HG02798 (cell line): ENCODE data around the gene ALPI.

Experiments
- ATAC-seq: cut with Tn5 transposase; IDR thresholded peaks from one replicate; pipeline ENCODE4 v1.9.1; 2021; ENCODE audit warnings: mild to moderate bottlenecking; ENCODE audit not compliant: unreplicated experiment, poor library complexity

The ALPI gene

DNA sequence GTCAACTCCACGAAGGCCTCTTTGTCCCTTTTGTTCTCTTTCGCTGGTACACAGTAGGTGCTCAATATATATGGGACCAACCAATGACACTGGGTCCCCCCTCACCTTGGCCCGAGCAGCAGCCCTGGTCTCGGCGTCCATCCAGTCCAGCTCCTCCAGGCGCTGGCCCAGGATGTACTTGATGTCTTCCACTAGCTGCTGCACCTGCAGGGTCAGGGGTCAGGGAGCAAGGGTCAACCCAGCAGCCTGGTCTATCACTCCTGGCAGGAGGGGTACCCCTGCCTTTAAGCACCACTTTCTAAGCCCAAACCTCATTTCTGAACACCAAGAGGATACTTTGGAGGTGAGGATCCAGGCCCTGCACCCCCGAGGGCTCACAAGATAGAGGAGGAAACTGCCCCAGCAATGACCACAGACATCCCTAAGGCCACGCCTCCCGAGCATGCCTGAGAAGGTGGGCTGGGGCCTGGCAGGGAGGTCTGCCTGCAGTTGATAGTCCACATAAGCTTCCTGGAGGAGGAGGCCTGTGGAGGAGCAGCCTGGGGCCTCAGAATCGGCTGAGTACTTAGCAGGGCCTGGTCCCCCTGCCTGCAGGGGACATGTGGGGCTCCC lies 27.5 kb downstream of the ALPI start:
- no peak for ATAC-seq

DNA sequence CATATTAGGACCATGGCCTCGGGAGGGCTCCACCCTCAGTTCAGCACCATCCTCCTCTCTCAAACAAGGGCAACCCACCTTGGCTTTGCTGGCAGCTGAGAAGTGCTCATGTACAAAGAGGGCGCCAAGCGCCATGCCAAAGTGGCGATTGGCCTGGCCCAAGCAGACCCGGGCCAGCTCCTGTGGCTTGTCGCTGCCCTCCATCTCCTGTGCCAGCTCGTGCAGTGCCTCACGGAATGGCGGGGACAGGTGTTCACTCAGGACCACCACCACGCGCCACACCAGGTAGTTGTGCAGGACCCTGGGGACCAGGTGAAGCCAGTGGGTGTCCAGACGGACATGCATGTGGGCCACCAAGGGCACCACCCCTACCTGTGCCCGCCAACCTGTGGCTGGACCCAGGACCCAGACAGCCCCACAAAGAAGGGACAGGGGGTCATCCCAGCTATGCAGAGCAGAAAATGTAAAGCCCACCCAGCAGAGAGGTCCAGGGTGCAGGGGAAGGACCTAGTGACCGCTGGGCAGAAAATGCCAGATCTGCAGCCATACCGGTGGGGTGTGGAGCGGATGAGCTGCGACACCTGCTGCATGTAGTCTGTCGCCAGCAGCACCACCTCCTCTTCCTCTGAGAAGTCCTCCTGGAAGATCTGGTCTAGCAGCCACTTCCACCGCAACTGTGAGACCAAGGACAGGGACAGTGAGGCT lies 28.1 kb downstream of the ALPI start:
- no peak for ATAC-seq

DNA sequence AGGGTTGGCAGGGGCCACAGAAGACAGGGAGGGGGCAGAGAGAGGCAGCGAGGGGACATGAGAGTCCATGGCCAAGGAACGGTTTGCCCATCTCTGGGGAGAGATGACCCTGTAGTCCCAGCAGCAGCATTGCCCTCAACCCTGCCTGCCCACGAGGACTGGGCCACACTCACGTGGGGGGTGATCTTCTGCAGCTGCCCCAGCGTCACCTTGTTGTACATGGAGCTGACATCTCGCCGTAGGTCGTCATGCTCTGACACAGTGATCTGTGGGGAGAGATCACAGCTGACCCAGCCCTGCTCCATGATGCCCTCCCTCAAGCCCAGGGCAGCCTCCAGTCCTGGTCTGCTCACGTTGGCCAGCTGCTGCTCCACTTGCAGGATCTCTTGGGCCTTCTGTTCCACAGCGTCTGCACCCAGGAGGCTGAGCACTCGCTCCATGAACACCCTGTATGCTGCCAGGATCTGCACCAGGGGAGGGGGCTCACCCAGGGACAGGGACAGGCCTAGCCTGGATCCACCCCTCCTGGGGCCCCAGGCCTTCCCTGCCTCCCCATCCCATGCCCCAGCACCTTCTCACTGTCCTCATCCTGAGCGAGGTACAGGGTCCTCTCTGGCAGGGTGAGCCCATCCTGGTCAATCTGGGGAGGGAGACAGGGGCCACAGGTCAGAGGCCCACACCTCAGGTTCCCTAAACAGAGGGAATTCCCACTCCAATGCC lies 28.8 kb downstream of the ALPI start:
- no peak for ATAC-seq

DNA sequence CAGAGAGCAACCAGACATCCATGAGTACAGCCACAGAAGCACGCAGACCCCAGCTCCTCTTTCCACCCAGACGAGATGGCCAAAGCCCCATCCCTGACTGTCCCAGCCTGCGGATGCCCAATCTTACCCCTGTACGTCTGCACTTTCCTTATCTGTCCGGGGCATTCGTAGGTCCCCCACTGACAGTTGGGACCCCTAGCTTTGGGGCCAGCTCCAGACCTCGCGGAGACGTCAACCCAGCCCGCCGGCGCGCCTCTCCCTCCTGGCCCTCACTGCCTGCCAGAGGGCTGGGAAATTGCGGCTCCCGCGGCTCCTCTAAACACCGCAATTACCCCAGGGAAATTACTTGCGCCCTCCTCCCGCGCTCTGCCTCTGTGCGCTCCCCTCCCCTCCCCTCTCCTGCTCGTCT lies 29.4 kb downstream of the ALPI start:
- no peak for ATAC-seq

DNA sequence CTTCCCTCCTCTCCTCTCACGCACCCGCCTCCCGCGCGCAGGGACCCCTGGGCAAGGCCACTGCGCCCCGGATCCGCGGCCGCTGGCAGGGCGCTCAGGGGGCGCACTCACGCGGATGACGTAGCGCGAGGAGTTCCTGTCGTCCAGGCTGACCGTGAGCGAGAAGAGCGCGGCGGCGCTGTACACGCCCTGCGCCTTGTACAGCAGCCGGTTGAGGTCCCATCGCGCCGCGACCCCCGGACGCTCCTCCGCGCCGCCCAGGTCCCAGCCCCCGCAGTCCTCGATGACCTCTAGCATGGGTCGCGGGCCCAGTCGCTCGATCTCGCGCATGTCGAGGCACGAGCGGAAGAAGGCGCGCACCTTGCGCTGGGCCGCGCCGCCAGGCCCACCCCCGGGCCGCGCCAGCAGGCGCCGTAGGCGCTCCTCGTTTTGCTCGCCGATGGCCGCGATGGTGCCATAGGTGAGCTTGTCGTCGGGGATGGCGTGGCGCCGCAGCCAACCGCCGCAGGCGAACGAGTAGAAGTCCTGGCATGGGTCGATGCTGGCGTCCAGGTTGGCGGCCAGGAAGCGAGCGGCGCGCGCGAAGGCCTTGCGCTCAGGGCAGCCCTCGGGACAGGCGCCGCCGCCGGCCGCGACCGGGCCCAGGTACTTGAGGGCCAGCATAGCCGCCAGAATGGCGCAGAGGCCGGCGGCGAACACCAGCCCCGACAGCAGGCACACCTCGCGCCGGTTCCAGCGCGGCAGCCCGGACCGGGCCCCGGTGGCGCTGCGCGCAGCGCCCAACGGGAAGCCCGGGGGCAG lies 30.0 kb downstream of the ALPI start:
- ATAC-seq, result no peak

DNA sequence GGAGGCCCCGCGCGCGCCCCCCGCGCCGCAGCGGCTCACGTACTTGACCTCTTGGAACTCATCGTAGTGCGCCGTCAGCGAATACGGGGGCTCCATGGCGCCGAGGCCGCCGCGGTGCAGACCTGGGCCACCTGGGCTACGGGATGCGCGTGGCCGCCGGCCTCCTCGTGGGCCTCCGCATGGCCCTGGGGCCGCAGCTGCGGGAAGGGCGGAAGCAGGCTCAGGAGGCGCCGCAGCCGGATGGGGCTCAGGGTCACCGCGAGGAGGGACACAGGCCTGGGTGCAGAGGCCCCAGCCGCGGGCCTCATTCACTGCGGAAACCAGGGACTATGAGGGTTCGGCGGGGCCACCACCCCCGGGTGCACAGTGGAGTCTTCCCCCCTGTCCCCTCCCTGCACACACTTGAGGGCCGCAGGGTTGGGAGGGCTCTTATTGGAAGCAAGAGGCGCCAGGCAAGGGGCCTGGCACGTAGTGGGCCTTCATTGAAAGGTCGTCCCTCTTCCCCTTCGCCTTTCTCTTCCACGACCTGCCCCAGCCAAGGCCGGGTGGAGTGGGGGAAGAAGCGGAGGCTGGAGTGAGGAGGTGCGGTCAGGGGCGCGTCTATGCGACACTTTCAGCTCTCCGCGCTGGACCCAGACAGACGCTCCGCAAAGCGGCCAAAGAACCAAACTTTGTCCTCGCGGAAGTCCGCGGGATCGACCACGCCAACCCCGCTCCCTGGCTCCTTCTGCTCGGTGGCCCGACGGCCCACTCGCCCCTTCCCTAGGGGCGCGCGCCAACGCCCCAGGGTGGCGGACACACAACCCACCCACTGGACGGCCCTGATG lies 30.8 kb downstream of the ALPI start:
- ATAC-seq, result no peak

DNA sequence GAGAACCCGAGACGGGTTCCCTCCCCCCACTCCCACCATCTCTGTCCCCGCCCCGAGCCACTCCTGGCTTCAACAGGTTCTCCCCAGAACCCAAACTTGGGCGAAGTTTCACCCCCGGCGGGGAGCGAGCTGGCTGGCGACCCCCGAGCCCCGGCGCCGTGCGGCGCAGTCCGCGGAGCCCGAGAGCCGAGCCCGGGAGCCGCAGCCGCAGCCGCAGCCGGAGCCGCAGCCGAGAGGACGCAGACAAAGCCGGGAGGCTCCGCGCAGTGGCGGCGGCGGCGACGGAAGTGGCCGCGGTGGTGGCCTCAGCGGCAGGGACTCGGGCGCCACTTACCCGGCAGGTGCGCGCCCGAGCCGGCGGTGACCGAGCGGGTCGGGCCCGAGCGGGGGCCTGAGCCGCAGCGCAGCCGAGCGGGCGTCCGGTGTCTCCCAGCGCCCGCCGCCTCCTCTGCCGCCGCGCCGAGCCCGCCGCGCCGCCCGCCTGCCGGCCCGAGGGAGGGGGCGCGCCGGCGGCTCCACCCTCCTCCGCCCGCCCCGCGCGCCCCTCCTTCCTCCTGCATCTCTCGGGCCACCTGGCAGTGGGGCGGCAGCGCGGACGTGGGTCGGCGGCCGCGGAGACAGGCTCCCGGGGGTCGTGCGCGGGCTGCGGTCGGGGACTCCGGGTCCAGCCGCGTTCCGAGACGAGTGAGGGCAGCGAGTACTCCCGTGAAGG lies 31.6 kb downstream of the ALPI start, which contains the start of gene ECEL1:
Gene ECEL1, minus strand, starts transcription at position 450 of the 712 bp plus-strand sequence. CDS start 1,181 bp downstream, outside the sequence.
- no peak for ATAC-seq

DNA sequence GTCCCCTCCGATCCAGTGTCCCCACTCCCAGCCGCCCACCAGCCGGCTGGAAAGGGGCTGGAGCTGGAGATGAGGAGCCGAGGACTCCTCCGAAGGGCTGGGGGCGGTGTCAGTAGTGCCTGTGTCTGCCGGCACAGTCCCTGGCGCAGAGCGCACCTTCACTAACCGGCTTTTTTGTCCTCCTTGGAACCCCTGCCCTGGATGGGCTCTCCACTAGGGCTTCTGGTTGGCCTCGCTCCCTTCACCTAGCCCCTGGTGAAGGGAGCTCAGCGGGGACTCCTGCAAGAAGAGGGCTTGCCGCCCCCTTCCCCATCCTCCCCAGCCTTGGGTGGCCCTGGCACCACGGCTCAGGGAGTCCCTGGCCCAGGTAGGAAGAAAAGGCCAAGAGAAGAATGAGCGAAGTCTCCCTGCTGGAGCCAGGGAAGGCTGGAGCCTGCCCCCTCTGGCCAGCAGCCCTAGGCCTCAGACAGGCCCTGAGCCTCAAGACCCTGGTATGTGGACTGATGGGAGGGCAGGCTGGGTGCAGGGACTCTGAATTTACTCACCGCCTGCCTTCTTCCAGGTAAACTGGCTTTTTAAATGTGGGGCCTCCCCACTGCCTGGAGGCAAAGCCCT lies 32.3 kb downstream of the ALPI start:
- ATAC-seq, result no peak

DNA sequence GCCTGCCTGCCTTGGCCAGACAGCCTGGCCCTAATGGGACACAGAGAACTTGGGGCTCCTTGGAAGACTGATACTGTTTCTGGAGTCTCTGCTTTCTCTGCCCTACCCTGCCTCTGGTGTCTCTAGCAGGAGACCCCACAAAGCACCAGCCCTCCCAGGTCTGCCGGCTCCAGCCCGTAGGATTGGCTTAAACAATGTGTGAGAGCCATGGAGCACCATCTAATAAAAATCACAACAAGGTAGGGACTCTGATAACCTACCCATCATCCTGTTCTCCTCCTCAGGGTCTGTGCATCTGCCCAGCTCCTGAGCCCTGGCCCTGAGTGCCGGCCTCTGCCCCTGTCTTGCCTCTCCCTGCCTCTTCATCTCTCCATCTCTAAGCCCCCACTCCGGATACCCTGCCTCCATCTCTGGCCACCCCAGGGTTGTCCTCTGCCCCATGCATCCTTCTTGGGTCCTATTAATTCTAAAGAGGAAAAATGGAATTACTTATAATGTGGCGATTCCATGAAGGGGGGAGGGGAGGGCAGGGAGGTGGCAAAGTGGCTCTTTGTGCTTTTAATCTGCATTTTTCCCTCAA lies 32.9 kb downstream of the ALPI start:
- no peak for ATAC-seq

DNA sequence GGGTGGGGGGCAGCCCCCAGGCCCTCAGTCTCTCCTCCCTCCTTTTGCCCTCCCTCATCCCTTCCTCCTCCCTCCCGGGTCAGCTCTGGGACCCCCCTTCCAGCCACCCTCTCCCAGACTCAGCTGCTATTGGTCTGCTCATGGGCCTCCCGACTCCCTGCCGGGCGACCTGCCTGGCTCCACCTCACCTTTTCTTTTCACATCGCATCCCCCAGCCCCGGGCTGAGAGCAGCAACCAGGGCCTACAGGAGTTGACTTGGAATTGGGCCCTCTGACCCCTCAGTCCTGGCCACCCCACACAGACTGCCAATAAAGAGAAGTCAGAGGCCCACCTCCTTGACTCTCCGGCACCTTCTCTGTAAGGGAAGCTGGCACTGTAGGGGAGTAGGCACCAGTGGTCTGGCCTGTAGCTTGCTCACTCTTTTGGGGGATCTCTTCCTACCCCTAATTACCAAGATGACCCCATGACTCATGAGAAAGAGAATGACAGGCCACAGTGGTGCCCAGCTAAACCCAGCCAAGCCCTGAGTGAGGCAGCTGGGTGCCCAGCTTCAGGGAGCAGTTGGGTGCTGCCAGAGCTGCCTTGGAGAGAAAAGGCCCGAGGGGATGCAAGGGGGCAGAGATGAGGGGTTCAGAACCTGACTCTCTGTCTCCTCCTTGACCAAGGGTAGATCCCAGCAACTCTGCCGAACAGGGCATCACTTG lies 33.7 kb downstream of the ALPI start:
- ATAC-seq, result no peak

DNA sequence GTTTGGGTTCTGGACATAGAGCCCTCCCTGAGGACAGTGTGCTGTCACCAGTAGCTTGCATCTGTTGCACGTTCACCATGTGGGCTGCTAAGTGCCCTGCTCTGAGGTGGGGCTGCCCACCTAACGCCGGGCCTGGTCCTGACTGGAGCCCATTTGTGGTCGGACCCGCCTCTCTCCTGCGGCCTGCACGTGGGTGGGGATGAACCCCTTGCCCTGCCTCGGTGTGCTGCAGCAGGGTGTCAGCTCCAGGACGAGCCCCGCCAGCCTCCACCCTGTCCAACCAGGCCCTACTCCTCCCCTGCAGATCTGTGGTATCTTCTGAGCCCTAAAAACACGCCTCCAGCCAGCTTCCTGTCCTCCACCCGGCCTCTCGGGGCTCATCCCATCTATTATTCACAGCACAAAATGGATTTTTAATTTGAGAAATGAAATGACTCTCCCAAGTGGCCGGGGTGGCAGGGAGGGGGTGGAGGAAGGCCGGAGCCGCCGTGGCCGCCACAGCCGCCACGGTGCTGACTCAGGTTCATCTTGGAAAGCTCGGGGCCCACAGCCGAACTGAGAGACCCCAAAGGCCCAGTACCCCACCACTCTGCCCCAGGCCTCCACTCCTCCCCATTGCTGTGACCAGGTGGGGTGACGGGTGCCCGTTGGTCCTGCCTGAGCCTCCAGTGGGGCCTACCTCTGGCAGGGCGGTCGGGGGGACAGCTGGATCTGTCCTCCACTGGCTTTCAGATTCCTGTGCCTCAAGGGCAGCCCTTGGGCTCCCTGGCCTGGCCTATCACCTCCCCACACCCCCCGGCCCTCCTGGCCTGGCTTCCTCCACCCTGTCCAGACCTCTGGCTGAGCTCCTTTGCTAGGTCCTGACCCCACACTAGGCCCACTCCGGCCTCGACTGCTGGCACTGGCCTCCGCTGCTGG lies 34.5 kb downstream of the ALPI start:
- no peak for ATAC-seq

DNA sequence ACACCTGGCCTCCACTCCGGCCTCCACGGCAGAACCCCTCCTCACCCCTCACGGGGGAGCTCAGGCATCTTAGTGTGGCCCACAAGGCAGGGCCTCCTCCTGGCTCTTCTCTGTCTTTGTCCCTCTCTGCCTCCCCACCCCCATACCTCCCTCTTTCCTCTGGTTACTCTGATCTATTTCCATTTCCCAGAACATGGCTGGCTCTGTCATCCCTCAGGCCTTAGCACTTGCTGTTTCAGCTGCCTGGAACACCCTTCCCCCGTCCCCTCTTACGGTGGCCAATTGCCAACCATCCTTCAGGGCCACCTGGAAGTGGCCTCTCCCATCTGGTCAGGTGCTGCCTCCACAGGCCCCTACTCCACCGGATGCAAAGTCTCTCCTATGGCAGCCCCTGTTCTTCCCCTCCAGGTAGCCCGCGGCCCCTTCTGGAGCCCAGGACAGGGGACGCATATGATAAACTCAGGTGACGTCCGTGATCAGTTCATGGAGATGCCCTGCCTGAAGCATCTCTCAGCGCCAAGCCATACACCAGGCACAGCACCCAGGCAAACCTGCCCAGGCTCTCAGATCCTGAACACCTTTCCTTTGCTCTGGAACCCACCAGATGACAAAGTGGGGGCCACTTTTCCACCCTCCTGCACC lies 35.3 kb downstream of the ALPI start:
- ATAC-seq, result no peak

DNA sequence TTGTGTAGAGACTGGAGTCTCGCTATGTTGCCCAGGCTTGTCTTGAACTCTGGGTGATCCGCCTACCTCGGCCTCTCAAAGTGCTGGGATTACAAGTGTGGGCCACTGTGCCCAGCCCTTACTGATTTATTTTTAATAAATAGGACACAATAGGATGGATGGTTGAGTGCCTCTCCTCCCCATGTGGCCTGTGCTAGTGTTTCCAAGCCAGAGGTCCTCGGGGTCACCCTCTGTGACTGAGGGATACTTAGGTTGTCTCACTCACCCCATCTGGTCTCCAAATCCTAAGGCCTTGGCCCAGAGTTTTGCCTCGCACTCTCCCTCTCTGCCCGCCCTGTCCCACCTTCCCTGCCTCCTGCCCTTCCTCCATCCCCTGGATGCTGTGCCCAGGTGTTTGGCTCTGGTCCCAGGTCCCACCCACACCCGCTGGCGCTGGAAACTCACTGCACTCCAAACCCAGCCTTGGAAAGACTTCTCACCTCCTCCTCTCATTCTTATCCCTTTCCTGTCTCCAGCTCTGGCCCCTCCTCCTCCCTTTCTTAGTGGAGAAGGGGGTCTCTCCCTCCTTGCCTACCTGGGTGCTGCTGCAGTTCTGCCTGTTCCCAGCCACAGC lies 36.4 kb downstream of the ALPI start:
- ATAC-seq, result no peak

DNA sequence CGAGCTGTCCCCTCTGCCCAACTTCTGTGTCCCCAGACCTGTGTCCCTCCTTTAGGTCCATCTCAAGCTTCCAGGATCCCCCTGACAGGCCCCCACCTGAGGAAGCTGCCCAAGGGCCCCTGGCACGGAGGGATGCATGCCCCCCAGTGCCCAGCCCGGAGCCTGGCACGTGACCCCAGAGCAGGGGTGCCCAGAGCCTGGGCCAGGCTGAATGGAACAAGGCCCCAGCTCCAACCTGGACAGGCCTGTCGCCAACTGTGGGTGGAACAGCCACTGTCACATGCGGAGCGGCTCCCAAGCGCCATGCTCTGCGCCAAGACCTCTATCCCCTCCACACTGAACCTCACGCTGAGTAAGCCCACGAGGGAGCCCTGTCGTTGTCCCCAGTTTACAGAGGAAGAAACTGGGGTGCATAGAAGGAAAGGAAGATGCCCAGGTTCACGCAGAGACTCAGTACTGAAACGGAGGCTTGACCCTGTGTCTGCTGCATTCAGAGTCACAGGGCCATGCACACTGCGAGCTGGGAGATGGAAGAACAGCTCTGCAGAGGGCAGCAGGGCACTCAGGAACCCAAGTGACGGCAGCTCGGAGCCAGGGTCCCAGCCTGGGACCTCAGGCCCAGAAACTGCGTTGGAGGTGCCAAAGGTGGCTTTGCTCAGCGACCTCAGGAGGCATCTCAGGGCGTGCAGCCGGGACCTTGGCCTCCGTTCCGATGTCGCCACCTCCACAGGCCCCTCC lies 37.2 kb downstream of the ALPI start:
- ATAC-seq, result no peak
